GM19397 (cell line): ENCODE measurements around the gene FUT8.
"Not testable (repeated sequence)": the region's sequence is repeated elsewhere in the genome, so short reads cannot be mapped to it uniquely, and the experiment has no call there.

Source experiments
- ATAC-seq: cut with Tn5 transposase; IDR thresholded peaks from one replicate; pipeline ENCODE4 v1.9.1; 2021; ENCODE audit warnings: mild to moderate bottlenecking, moderate library complexity; ENCODE audit not compliant: unreplicated experiment

The FUT8 gene

GRCh38 chr14:65415613-65416012, 3.1 kb downstream of the FUT8 start:
- ATAC-seq, result no peak

- ATAC-seq, result no peak
Measured at GRCh38 chr14:65419593-65420252, 7.2 kb downstream of the FUT8 start.

GRCh38 chr14:65421201-65421981, 8.9 kb downstream of the FUT8 start:
- no peak for ATAC-seq

- ATAC-seq, result no peak
Measured at GRCh38 chr14:65422088-65422834, 9.7 kb downstream of the FUT8 start.

- no peak for ATAC-seq
Measured at GRCh38 chr14:65423982-65424381, 11.5 kb downstream of the FUT8 start.

DNA sequence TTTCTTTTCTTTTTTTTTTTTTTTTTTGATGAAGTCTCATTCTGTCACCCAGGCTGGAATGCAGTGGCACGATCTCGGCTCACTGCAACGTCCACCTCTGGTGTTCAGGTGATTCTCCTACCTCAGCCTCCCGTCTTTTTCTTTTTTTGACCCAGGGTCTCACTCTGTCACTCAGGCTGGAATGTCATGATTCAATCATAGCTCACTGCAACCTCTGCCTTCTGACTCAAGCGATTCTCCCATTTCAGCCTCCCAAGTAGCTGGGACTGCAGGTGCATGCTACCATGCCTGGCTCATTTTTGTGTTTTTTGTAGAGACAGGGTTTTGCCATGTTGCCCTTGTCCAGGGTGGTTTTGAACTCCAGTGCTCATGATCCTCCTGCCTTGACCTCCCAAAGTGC, 12.0 kb downstream of the FUT8 start:
- no peak for ATAC-seq

DNA sequence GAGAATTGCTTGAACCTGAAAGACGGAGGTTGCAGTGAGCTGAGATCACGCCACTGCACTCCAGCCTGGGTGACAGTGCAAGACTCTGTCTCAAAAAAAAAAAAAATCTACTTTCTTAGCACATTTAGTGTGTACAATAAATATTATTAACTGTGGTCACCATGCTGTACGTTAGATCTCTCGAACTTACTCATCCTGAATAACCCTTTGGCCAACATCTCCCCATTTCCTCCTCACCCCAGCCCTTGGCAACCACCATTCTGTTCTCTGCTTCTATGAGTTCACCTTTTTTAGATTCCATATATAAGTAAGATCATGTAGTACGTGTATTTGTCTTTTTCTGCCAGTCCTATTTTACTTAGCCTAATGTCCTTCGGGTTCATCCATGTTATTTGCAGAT, 13.4 kb downstream of the FUT8 start:
- ATAC-seq, result no peak

- ATAC-seq, result not testable (repeated sequence)
Measured at GRCh38 chr14:65426902-65427301, 14.4 kb downstream of the FUT8 start.

- no peak for ATAC-seq
Measured at GRCh38 chr14:65428691-65429090, 16.2 kb downstream of the FUT8 start.

DNA sequence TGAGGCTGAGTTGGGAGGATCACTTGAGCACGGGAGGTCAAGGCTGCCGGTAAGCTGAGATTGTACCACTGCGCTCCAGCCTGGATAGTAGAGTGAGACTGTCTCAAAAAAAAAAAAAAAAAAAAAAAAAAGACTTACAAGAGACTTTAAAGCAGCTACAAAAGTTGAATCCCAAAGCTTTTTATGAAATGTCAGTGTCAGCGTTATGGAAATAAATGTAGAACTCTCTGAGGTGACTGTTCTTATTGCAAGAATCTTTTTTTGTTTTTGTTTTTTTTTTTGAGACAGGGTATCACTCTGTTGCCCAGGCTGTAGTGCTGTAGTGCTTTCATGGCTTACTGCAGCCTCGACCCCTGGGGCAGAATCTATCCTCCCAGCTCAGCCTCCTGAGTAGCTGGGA, 17.2 kb downstream of the FUT8 start:
- ATAC-seq, result no peak

DNA sequence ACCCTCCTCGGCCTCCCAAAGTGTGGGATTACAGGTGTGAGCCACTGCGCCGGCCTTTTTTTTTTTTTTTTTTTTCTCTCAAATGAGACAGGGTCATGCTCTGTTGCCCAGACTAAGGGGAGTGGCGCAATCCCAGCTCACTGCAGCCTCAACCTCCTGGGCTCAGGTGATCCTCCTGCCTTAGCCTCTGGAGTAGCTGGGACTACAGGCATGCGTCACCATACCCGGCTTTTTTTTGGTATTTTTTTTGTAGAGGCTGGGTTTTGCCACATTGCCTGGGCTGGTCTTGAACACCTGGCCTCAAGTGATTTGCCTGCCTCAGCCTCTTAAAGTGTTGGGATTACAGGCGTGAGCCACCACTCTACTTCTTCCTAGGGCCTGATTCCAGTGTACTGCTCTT, 18.7 kb downstream of the FUT8 start:
- no peak for ATAC-seq

GRCh38 chr14:65431951-65432350, 19.4 kb downstream of the FUT8 start:
- no peak for ATAC-seq

GRCh38 chr14:65432361-65432948, 19.9 kb downstream of the FUT8 start:
- ATAC-seq, result no peak

DNA sequence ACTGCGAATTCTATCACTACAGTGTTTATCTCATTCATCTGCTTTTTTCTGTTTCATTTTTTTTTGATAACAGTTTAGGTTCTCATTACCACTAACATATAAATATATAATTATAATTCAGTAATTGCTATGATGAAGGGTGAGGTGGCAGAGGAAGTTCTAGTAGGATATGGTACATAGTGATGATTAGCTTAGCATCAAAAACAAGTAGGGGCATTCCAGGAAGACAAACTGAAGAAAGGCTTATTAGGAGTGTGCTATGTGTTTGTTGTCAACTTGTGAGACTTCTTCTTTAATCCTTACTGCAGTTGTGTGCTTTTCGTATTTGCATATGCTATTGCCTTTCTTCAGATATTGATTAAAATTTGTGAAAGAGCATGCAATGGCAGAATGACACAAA, 20.6 kb downstream of the FUT8 start:
- ATAC-seq, result no peak

- no peak for ATAC-seq
Measured at GRCh38 chr14:65433646-65434045, 21.1 kb downstream of the FUT8 start.

- ATAC-seq, result no peak
Measured at GRCh38 chr14:65434216-65434850, 21.8 kb downstream of the FUT8 start.

GRCh38 chr14:65438266-65438933, 25.9 kb downstream of the FUT8 start:
- no peak for ATAC-seq

DNA sequence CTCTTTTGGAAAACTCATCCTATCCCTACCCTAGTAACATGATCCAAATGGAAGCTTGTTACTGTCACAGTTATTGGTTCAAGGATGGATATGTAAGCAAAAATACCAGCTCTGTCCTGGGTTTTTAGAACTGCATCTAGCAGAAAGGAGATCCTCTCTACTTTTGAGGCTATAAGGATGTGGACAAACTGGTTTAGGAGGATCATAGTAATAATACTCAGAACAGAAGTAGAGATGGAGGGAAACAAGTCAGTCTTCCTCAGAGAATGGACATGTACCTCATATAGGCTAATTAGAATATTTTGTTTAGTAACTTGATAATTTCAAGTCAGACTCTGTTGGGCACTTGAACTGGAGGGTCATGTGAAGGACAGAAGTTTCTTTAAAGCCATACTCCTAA, 26.6 kb downstream of the FUT8 start:
- no peak for ATAC-seq

GRCh38 chr14:65440230-65440629, 27.7 kb downstream of the FUT8 start:
- ATAC-seq, result no peak

GRCh38 chr14:65444230-65444629, 31.7 kb downstream of the FUT8 start:
- no peak for ATAC-seq
